DND-41 (cell line): ENCODE measurements around the gene DLG2.
"Not testable (repeated sequence)": the region's sequence is repeated elsewhere in the genome, so short reads cannot be mapped to it uniquely, and the experiment has no call there.

Experiments used
- ATAC-seq: fragments of 200-7000 bp; cut with Tn5 transposase; 3 replicates; pipeline ENCODE4 v1.9.1; 2021; ENCODE audit warnings: low read depth; ENCODE audit not compliant: insufficient read depth
- DNase-seq: peaks from one replicate; pipeline ENCODE4 v3.0.0-alpha.2; 2020
- H2AFZ ChIP-seq: 2 replicates; pipeline ENCODE4 v1.6.0; 2012; ENCODE audit warnings: low read depth, low read length
- H3K27ac ChIP-seq: 2 replicates; pipeline ENCODE4 v1.5.1; 2012; ENCODE audit warnings: low read length, inconsistent platforms
- H3K27me3 ChIP-seq: fragments of 200-600 bp; sonication (generic); 2 replicates; pipeline ENCODE4 v1.6.0; 2012; ENCODE audit warnings: low read length, mild to moderate bottlenecking, inconsistent platforms; ENCODE audit not compliant: insufficient read depth, poor library complexity
- H3K36me3 ChIP-seq: 2 replicates; pipeline ENCODE4 v1.5.1; 2012; ENCODE audit warnings: low read length, inconsistent platforms; ENCODE audit not compliant: insufficient read depth
- H3K4me1 ChIP-seq: 2 replicates; pipeline ENCODE4 v1.5.1; 2012; ENCODE audit warnings: mild to moderate bottlenecking, low read length; ENCODE audit not compliant: insufficient read depth
- H3K4me2 ChIP-seq: 2 replicates; pipeline ENCODE4 v1.6.0; 2012; ENCODE audit warnings: mild to moderate bottlenecking, moderate library complexity, low read length, inconsistent platforms; ENCODE audit not compliant: insufficient read depth
- H3K4me3 ChIP-seq, 2 experiments: fragments of 200-600 bp in 1 of 2; shearing (Covaris generic) in 1 of 2; 2 replicates each; pipeline ENCODE4 v1.5.1; 2012 to 2016; ENCODE audit warnings: inconsistent platforms in 2 of 2, low read length in 2 of 2, mild to moderate bottlenecking in 2 of 2, low read depth in 1 of 2, moderate library complexity in 1 of 2
- H3K79me2 ChIP-seq: 2 replicates; pipeline ENCODE4 v1.6.0; 2012; ENCODE audit warnings: low read length, inconsistent platforms; ENCODE audit not compliant: insufficient read depth
- H3K9ac ChIP-seq: 2 replicates; pipeline ENCODE4 v1.6.0; 2012; ENCODE audit warnings: low read depth, mild to moderate bottlenecking, inconsistent platforms, low read length, moderate library complexity
- H3K9me3 ChIP-seq: 2 replicates; pipeline ENCODE4 v1.5.1; 2012; ENCODE audit warnings: low read length, moderate library complexity, mild to moderate bottlenecking, inconsistent platforms; ENCODE audit not compliant: insufficient read depth, severe bottlenecking
- H4K20me1 ChIP-seq: 2 replicates; pipeline ENCODE4 v1.6.0; 2012; ENCODE audit warnings: low read length; ENCODE audit not compliant: insufficient read depth
- EZH2 ChIP-seq: IDR thresholded peaks from 3 replicates; pipeline ENCODE4 v1.6.1; 2012; ENCODE audit warnings: borderline replicate concordance, low read depth, mild to moderate bottlenecking, moderate library complexity, low read length, inconsistent platforms; ENCODE audit not compliant: severe bottlenecking
- TF ChIP-seq, protein P1 (sequence below): IDR thresholded peaks from 2 replicates; pipeline ENCODE4 v1.5.1; 2012; ENCODE audit warnings: borderline replicate concordance, low read length, moderate library complexity, mild to moderate bottlenecking; ENCODE audit not compliant: poor library complexity, severe bottlenecking; ENCODE audit errors: extremely low read depth

DLG2 gene

DNA sequence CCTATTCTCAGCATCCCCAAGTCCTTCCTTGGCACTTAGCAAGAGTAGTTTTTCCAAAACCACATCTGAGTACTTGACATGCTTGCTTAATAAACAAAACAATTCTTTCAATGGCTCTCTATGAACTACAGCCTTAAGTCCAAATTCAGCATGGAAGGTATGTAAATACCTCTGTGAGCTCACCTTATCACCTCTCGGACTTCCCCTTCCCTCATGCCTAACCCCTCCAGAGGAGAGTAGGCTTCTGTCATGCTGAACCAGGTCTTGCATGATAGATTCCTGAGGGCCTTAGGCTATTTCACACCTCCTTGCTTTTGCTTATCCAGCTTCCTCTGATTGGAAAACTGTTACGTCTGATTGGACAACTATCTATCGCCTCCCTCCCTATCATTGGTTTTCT is 2028.1 kb downstream of the DLG2 start:
- H3K4me1 ChIP-seq: no peaks in the 10 kb centered on the region
- no peak for TF ChIP-seq EZH2
- TF ChIP-seq, protein P1, sequence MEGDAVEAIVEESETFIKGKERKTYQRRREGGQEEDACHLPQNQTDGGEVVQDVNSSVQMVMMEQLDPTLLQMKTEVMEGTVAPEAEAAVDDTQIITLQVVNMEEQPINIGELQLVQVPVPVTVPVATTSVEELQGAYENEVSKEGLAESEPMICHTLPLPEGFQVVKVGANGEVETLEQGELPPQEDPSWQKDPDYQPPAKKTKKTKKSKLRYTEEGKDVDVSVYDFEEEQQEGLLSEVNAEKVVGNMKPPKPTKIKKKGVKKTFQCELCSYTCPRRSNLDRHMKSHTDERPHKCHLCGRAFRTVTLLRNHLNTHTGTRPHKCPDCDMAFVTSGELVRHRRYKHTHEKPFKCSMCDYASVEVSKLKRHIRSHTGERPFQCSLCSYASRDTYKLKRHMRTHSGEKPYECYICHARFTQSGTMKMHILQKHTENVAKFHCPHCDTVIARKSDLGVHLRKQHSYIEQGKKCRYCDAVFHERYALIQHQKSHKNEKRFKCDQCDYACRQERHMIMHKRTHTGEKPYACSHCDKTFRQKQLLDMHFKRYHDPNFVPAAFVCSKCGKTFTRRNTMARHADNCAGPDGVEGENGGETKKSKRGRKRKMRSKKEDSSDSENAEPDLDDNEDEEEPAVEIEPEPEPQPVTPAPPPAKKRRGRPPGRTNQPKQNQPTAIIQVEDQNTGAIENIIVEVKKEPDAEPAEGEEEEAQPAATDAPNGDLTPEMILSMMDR: no peak
- DNase-seq: no peak
- H4K20me1 ChIP-seq: no peaks in the 10 kb centered on the region
- no peak overlapping the region for H2AFZ ChIP-seq
- no peaks in the 10 kb centered on the region for H3K79me2 ChIP-seq
- no peaks in the 10 kb centered on the region for H3K9me3 ChIP-seq
- no peak overlapping the region for H3K9ac ChIP-seq
- H3K4me3 ChIP-seq: no peak overlapping the region
- no peaks in the 10 kb centered on the region for H3K36me3 ChIP-seq
- H3K27me3 ChIP-seq: no peaks in the 10 kb centered on the region
- ATAC-seq: no peak
- no peak overlapping the region for H3K27ac ChIP-seq
- H3K4me2 ChIP-seq: no peak overlapping the region

DNA sequence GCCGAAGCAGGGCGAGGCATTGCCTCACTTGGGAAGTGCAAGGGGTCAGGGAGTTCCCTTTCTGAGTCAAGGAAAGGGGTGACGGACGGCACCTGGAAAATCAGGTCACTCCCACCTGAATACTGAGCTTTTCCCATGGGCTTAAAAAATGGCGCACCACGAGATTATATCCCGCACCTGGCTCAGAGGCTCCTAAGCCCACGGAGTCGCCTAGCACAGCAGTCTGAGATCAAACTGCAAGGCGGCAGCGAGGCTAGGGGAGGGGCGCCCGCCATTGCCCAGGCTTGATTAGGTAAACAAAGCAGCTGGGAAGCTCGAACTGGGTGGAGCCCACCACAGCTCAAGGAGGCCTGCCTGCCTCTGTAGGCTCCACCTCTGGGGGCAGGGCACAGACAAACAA is 2039.3 kb downstream of the DLG2 start:
- H3K9ac ChIP-seq, DNase-seq, H3K36me3 ChIP-seq, H3K27ac ChIP-seq, H3K4me3 ChIP-seq, H4K20me1 ChIP-seq, H3K79me2 ChIP-seq, H3K4me1 ChIP-seq, H3K4me2 ChIP-seq, ATAC-seq, H2AFZ ChIP-seq, H3K9me3 ChIP-seq, H3K27me3 ChIP-seq: not testable (repeated sequence)

DNA sequence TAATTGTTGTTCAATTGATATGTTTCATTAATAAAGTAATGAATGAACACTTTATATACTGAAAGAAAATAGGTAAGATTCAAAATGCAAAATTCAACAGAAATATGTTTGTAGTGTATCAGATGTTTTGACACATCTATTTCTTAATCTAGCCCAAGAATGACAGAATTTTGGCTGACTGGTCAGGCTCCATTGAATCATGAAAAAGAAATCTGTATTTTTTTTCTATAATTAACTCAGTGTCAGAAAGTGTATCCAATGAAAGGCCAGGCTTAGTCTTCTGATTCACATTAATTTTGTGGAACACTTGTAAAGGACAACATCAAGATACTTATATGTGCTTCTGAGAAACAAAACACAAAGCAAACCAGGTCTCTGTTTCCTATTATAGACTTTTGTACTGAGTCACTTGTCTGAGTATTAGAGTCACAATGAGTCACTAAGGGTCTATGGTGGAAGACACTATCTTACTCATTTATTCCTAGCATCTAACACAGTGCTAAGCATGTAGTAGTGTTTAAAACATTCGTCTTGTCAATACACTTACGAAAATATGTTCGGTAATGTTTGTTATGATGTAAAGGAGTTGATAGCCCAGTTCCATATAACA is 2043.3 kb downstream of the DLG2 start:
- Histone ChIP-seq H2AFZ (no peak overlapping the region), H3K4me3 (no peak overlapping the region), H3K27ac (no peak overlapping the region), H4K20me1 (no peaks in the 10 kb centered on the region), H3K9ac (no peak overlapping the region), H3K79me2 (no peaks in the 10 kb centered on the region), H3K36me3 (no peaks in the 10 kb centered on the region), H3K4me2 (no peak overlapping the region), H3K27me3 (no peaks in the 10 kb centered on the region), H3K4me1 (no peaks in the 10 kb centered on the region), H3K9me3 (no peaks in the 10 kb centered on the region)
- ATAC-seq (no peak), DNase-seq (no peak)
- TF ChIP-seq, protein P1: no peak
- no peak for TF ChIP-seq EZH2

DNA sequence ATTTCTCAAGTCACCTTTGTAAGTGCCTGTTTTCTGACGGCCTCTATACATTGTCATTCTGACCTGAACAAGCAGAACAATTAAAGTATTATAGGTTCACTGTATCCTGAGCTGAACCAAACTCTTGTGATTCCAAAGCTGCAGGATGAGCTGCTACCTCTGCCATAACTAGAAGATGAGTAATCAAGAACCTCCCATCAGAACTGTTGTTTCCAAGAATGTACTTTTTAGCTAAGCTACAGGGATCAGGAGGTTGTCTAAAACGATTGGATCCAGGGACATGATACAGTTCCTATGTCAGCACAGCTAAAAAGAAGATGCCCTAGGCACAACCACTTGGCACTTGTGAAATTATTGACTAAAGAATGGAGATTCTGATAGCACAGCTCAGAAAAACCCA is 2052.6 kb downstream of the DLG2 start:
- Histone ChIP-seq H2AFZ (no peak overlapping the region), H3K4me2 (no peak overlapping the region), H3K36me3 (no peaks in the 10 kb centered on the region), H3K27me3 (no peaks in the 10 kb centered on the region), H3K9ac (no peak overlapping the region), H3K4me1 (no peaks in the 10 kb centered on the region), H3K4me3 (no peak overlapping the region), H3K79me2 (no peaks in the 10 kb centered on the region), H4K20me1 (no peaks in the 10 kb centered on the region), H3K9me3 (no peaks in the 10 kb centered on the region), H3K27ac (no peak overlapping the region)
- ATAC-seq (no peak), DNase-seq (no peak)
- TF ChIP-seq EZH2: no peak
- TF ChIP-seq, protein P1: no peak
